H9 (cell line): ENCODE results near the gene MAP7D3. TPM values are rescaled to one million over a fixed set of nuclear protein-coding genes. Genes with fewer than 3 reads are reported as not detected.

Source experiments
- DNase-seq: peaks from one replicate; pipeline ENCODE4 v3.0.0-alpha.2; 2017
- H2AFZ ChIP-seq: one replicate; pipeline ENCODE4 v1.6.1; 2013; ENCODE audit warnings: mild to moderate bottlenecking, low read length, control low read depth, moderate library complexity
- H2AK5ac ChIP-seq: 2 replicates; pipeline ENCODE4 v1.6.1; 2013; ENCODE audit warnings: low read length, control low read depth, mixed read lengths; ENCODE audit not compliant: insufficient read length
- H2BK120ac ChIP-seq: one replicate; pipeline ENCODE4 v1.6.1; 2013; ENCODE audit warnings: low read depth, mild to moderate bottlenecking, low read length, control low read depth, inconsistent platforms; ENCODE audit not compliant: poor library complexity, severe bottlenecking
- H2BK12ac ChIP-seq: 2 replicates; pipeline ENCODE4 v1.6.1; 2013; ENCODE audit warnings: low read length, control low read depth, mixed read lengths, low read depth; ENCODE audit not compliant: insufficient read length
- H2BK15ac ChIP-seq: 2 replicates; pipeline ENCODE4 v1.6.1; 2013; ENCODE audit warnings: low read depth, low read length, control low read depth
- H2BK20ac ChIP-seq: one replicate; pipeline ENCODE4 v1.6.1; 2013; ENCODE audit warnings: low read depth, mild to moderate bottlenecking, low read length, control low read depth, inconsistent platforms; ENCODE audit not compliant: poor library complexity, severe bottlenecking
- H2BK5ac ChIP-seq: 2 replicates; pipeline ENCODE4 v1.6.1; 2013; ENCODE audit warnings: low read length, control low read depth, mixed read lengths; ENCODE audit not compliant: insufficient read length
- H3K14ac ChIP-seq: 2 replicates; pipeline ENCODE4 v1.6.1; 2013; ENCODE audit warnings: low read length, control low read depth; ENCODE audit not compliant: insufficient read depth
- H3K18ac ChIP-seq: 2 replicates; pipeline ENCODE4 v1.6.1; 2013; ENCODE audit warnings: low read depth, mild to moderate bottlenecking, mixed read lengths, low read length, control low read depth; ENCODE audit not compliant: insufficient read length
- H3K23ac ChIP-seq: 2 replicates; pipeline ENCODE4 v1.6.1; 2013; ENCODE audit warnings: low read length, control low read depth, mixed read lengths, low read depth; ENCODE audit not compliant: insufficient read length
- H3K23me2 ChIP-seq: 2 replicates; pipeline ENCODE4 v1.6.1; 2013; ENCODE audit warnings: low read depth, mild to moderate bottlenecking, mixed read lengths, low read length, control low read depth; ENCODE audit not compliant: insufficient read length, poor library complexity, severe bottlenecking
- H3K27ac ChIP-seq: 2 replicates; pipeline ENCODE4 v1.5.1; 2013; ENCODE audit warnings: low read length, control low read depth, mixed read lengths, low read depth; ENCODE audit not compliant: insufficient read length
- H3K27me3 ChIP-seq: 2 replicates; pipeline ENCODE4 v1.6.1; 2013; ENCODE audit warnings: low read length, control low read depth, inconsistent platforms; ENCODE audit not compliant: insufficient read depth
- H3K4ac ChIP-seq: 2 replicates; pipeline ENCODE4 v1.6.1; 2013; ENCODE audit warnings: low read depth, mild to moderate bottlenecking, control low read depth, inconsistent platforms, low read length, moderate library complexity
- H3K4me1 ChIP-seq: 2 replicates; pipeline ENCODE4 v1.6.1; 2013; ENCODE audit warnings: low read length, control low read depth, inconsistent platforms; ENCODE audit not compliant: insufficient read depth
- H3K4me2 ChIP-seq: 2 replicates; pipeline ENCODE4 v1.6.1; 2013; ENCODE audit warnings: low read length, control low read depth, mixed read lengths; ENCODE audit not compliant: insufficient read length, insufficient read depth
- H3K56ac ChIP-seq: 2 replicates; pipeline ENCODE4 v1.6.1; 2013; ENCODE audit warnings: low read depth, mild to moderate bottlenecking, mixed read lengths, low read length, control low read depth; ENCODE audit not compliant: insufficient read length
- H3K79me1 ChIP-seq: 2 replicates; pipeline ENCODE4 v1.6.1; 2013; ENCODE audit warnings: low read depth, mild to moderate bottlenecking, moderate library complexity, low read length, control low read depth, inconsistent platforms; ENCODE audit not compliant: insufficient read depth, poor library complexity, severe bottlenecking
- H3K79me2 ChIP-seq: 2 replicates; pipeline ENCODE4 v1.6.1; 2013; ENCODE audit warnings: low read length, control low read depth, inconsistent platforms; ENCODE audit not compliant: insufficient read depth
- H3K9ac ChIP-seq: 2 replicates; pipeline ENCODE4 v1.6.1; 2013; ENCODE audit warnings: low read length, control low read depth, mixed read lengths; ENCODE audit not compliant: insufficient read length; ENCODE audit errors: extremely low read depth
- H3K9me3 ChIP-seq: one replicate; pipeline ENCODE4 v1.6.1; 2013; ENCODE audit warnings: low read depth, low read length, inconsistent platforms; ENCODE audit not compliant: control insufficient read depth
- H3T11ph ChIP-seq: one replicate; pipeline ENCODE4 v1.6.1; 2013; ENCODE audit warnings: mild to moderate bottlenecking, low read length, control low read depth, inconsistent platforms
- H4K20me1 ChIP-seq: one replicate; pipeline ENCODE4 v1.6.1; 2013; ENCODE audit not compliant: control insufficient read depth, insufficient read length, insufficient read depth
- H4K5ac ChIP-seq: 2 replicates; pipeline ENCODE4 v1.6.1; 2013; ENCODE audit warnings: low read depth, mild to moderate bottlenecking, mixed read lengths, low read length, control low read depth; ENCODE audit not compliant: insufficient read length
- H4K8ac ChIP-seq: replicated peaks from 2 replicates; pipeline ENCODE4 v1.6.1; 2013; ENCODE audit warnings: low read length, control low read depth, mixed read lengths, low read depth; ENCODE audit not compliant: insufficient read length
- H4K91ac ChIP-seq: 2 replicates; pipeline ENCODE4 v1.6.1; 2013; ENCODE audit warnings: low read depth, mild to moderate bottlenecking, moderate library complexity, mixed read lengths, low read length, control low read depth; ENCODE audit not compliant: insufficient read length
- H3K27ac Mint-ChIP-seq, 3 experiments: 2 replicates in 2 of 3; 3 replicates in 1 of 3; pipeline ENCODE4 v1.8.0; 2020 to 2021; ENCODE audit warnings: mixed read lengths in 3 of 3, mild to moderate bottlenecking in 1 of 3, moderate library complexity in 1 of 3
- H3K27me3 Mint-ChIP-seq: 2 replicates; pipeline ENCODE4 v1.8.0; 2021; ENCODE audit warnings: low read depth, mild to moderate bottlenecking, moderate library complexity, mixed read lengths
- H3K36me3 Mint-ChIP-seq, 3 experiments: 2 replicates in 2 of 3; 3 replicates in 1 of 3; pipeline ENCODE4 v1.8.0; 2020 to 2021; ENCODE audit warnings: low read depth in 3 of 3, mixed read lengths in 3 of 3; ENCODE audit not compliant: insufficient read depth in 1 of 3
- H3K4me1 Mint-ChIP-seq, 2 experiments: 2 replicates each; pipeline ENCODE4 v1.8.0; 2020; ENCODE audit warnings: mixed read lengths in 2 of 2
- H3K4me3 Mint-ChIP-seq, 2 experiments: 2 replicates in 1 of 2; 3 replicates in 1 of 2; pipeline ENCODE4 v1.8.0; 2020 to 2021; ENCODE audit warnings: mild to moderate bottlenecking in 2 of 2, mixed read lengths in 2 of 2, moderate library complexity in 1 of 2
- H3K9me3 Mint-ChIP-seq, 2 experiments: 2 replicates in 1 of 2; 3 replicates in 1 of 2; pipeline ENCODE4 v1.8.0; 2020; ENCODE audit warnings: mild to moderate bottlenecking in 2 of 2, mixed read lengths in 2 of 2, moderate library complexity in 1 of 2
- CTCF ChIP-seq: fragments of 200-600 bp; sonication (generic); conservative IDR thresholded peaks from 3 replicates; pipeline ENCODE4 v1.8.0; 2021; ENCODE audit warnings: antibody characterized with exemption, mild to moderate bottlenecking
- WGBS: extraction: QIAGEN DNeasy Blood & Tissue Kit; methylation state at CpG from one replicate; pipeline ENCODE4 v1.1.7; 2013; ENCODE audit warnings: missing lambda C conversion rate, low lambda C conversion rate, mixed read lengths; ENCODE audit not compliant: insufficient read length; ENCODE audit errors: extremely low coverage; 5-methylcytosine and 5-hydroxymethylcytosine counted together
- total RNA-seq: library from RNA; stranded (reverse); gene quantifications from 2 replicates; pipeline ENCODE4 v1.2.1, GENCODE V29; 2021

The MAP7D3 gene
- total RNA-seq, 1 experiment from 2014 or later = 15.2 TPM

GRCh38 chrX:136261321-136261720 is 10.1 kb upstream of the MAP7D3 start:
- no peak overlapping the region for H2BK20ac ChIP-seq
- H3K27ac ChIP-seq = no peak overlapping the region
- H2BK5ac ChIP-seq = no peak overlapping the region
- H3K56ac ChIP-seq = no peak overlapping the region
- H3K4ac ChIP-seq = no peak overlapping the region
- Mint-ChIP-seq H3K9me3 (peaks cover 63 to 87% of the 10 kb centered on the region in 2 experiments), H3K27me3 (peaks cover 2% of the 10 kb centered on the region), H3K36me3 (peaks cover 0 to 2% (median 0%) of the 10 kb centered on the region in 3 experiments; a peak in 2 of 7 replicates), H3K4me3 (no peak overlapping the region), H3K27ac (no peak overlapping the region), H3K4me1 (peaks cover 7 to 20% of the 10 kb centered on the region in 2 experiments)
- H3K14ac ChIP-seq = no peak overlapping the region
- no peaks in the 10 kb centered on the region for H3K27me3 ChIP-seq
- no peak overlapping the region for H2BK120ac ChIP-seq
- no peak overlapping the region for H3K4me2 ChIP-seq
- DNase-seq = no peak
- peaks cover 45% of the 10 kb centered on the region for H3K9me3 ChIP-seq
- no peak overlapping the region for H3K23ac ChIP-seq
- no peak overlapping the region for H2AFZ ChIP-seq
- no peak overlapping the region for H3T11ph ChIP-seq
- no peak overlapping the region for H4K91ac ChIP-seq
- no peak for TF ChIP-seq CTCF
- no peak overlapping the region for H2BK15ac ChIP-seq
- no peak overlapping the region for H4K5ac ChIP-seq
- no peaks in the 10 kb centered on the region for H3K79me2 ChIP-seq
- H3K79me1 ChIP-seq = no peaks in the 10 kb centered on the region
- H2AK5ac ChIP-seq = no peak overlapping the region
- no peak overlapping the region for H3K18ac ChIP-seq
- no peak overlapping the region for H2BK12ac ChIP-seq
- no peaks in the 10 kb centered on the region for H3K4me1 ChIP-seq
- no CpG with 5 or more reads among the region's 7 CpGs for WGBS
- no peaks in the 10 kb centered on the region for H4K20me1 ChIP-seq
- no peaks in the 10 kb centered on the region for H3K23me2 ChIP-seq
- H3K9ac ChIP-seq = no peak overlapping the region
- H4K8ac ChIP-seq = no peak overlapping the region
